HEK293 (cell line): ENCODE results near the gene LSS.

Experiments
- CTCF ChIA-PET: fragments of 350-600 bp; formaldehyde crosslinking; extraction: SDS; loops from one replicate; lab custom pipeline; 2021; ENCODE audit warnings: antibody characterized with exemption; lab: Yijun Ruan, JAX
- POLR2A ChIA-PET: fragments of 300-600 bp; formaldehyde crosslinking; extraction: SDS; loops from one replicate; lab custom pipeline; 2020; ENCODE audit warnings: antibody characterized with exemption, inconsistent platforms; lab: Yijun Ruan, JAX
- H3K27ac ChIP-seq: fragments of 200-500 bp; sonication (Bioruptor generic); 2 replicates; pipeline ENCODE4 v1.5.1; 2014; ENCODE audit warnings: low read depth, low read length, control low read depth, inconsistent platforms; ENCODE audit errors: extremely low read depth
- H3K36me3 ChIP-seq, 2 experiments: fragments of 200-500 bp in 1 of 2; sonication (Bioruptor generic) in 1 of 2; 1 replicate in 1 of 2; 2 replicates in 1 of 2; pipeline ENCODE4 v1.5.1; 2014 to 2017; ENCODE audit warnings: inconsistent platforms in 2 of 2, low read length in 2 of 2; ENCODE audit not compliant: control insufficient read depth in 2 of 2, insufficient read depth in 1 of 2
- H3K4me1 ChIP-seq: fragments of 200-500 bp; sonication (Bioruptor generic); 2 replicates; pipeline ENCODE4 v1.5.1; 2014; ENCODE audit warnings: mild to moderate bottlenecking, low read length, inconsistent platforms; ENCODE audit not compliant: control insufficient read depth, insufficient read depth
- H3K4me3 ChIP-seq: 2 replicates; pipeline ENCODE4 v1.5.1; 2011; ENCODE audit warnings: low read depth, mild to moderate bottlenecking, control low read depth, low read length, moderate library complexity
- H3K9me3 ChIP-seq: fragments of 200-500 bp; sonication (Bioruptor generic); 2 replicates; pipeline ENCODE4 v1.5.1; 2014; ENCODE audit warnings: low read depth, low read length, inconsistent platforms; ENCODE audit not compliant: control insufficient read depth, insufficient read depth
- ELK4 ChIP-seq: IDR thresholded peaks from 2 replicates; pipeline ENCODE4 v1.6.1; 2011; ENCODE audit warnings: mild to moderate bottlenecking, low read depth, low read length, borderline replicate concordance
- KLF1 ChIP-seq: fragments of 450-650 bp; formaldehyde crosslinking; IDR thresholded peaks from 2 replicates; pipeline ENCODE4 v1.5.1; 2016; ENCODE audit warnings: missing biosample characterization, missing genetic modification characterization
- KLF8 ChIP-seq: fragments of 450-650 bp; formaldehyde crosslinking; IDR thresholded peaks from 2 replicates; pipeline ENCODE4 v1.5.1; 2016; ENCODE audit warnings: missing biosample characterization, missing genetic modification characterization
- OSR2 ChIP-seq: fragments of 450-650 bp; formaldehyde crosslinking; IDR thresholded peaks from 2 replicates; pipeline ENCODE4 v1.5.1; 2016; ENCODE audit warnings: missing biosample characterization, missing genetic modification characterization
- PRDM1 ChIP-seq: fragments of 450-650 bp; formaldehyde crosslinking; IDR thresholded peaks from 2 replicates; pipeline ENCODE4; 2016; ENCODE audit warnings: missing biosample characterization, missing genetic modification characterization
- SCRT2 ChIP-seq: fragments of 450-650 bp; formaldehyde crosslinking; IDR thresholded peaks from 2 replicates; pipeline ENCODE4 v1.5.1; 2016; ENCODE audit warnings: missing biosample characterization, missing genetic modification characterization
- ZBTB44 ChIP-seq: fragments of 450-650 bp; IDR thresholded peaks from 2 replicates; pipeline ENCODE4 v1.5.1; 2018; ENCODE audit warnings: missing biosample characterization, mild to moderate bottlenecking, missing genetic modification characterization
- ZNF138 ChIP-seq: fragments of 450-650 bp; formaldehyde crosslinking; IDR thresholded peaks from 2 replicates; pipeline ENCODE4 v1.5.1; 2016; ENCODE audit warnings: missing biosample characterization, missing genetic modification characterization, borderline replicate concordance
- ZNF140 ChIP-seq: fragments of 450-650 bp; formaldehyde crosslinking; IDR thresholded peaks from 2 replicates; pipeline ENCODE4 v1.5.1; 2016; ENCODE audit warnings: missing biosample characterization, missing genetic modification characterization
- ZNF19 ChIP-seq: fragments of 450-650 bp; formaldehyde crosslinking; IDR thresholded peaks from 2 replicates; pipeline ENCODE4; 2016; ENCODE audit warnings: missing biosample characterization, missing genetic modification characterization, low read depth
- ZNF266 ChIP-seq: fragments of 450-650 bp; formaldehyde crosslinking; IDR thresholded peaks from 2 replicates; pipeline ENCODE4 v1.5.1; 2016; ENCODE audit warnings: missing biosample characterization, missing genetic modification characterization, low read depth
- ZNF341 ChIP-seq: fragments of 450-650 bp; formaldehyde crosslinking; IDR thresholded peaks from 2 replicates; pipeline ENCODE4; 2016; ENCODE audit warnings: low read depth, missing biosample characterization, missing genetic modification characterization
- ZNF366 ChIP-seq: fragments of 450-650 bp; formaldehyde crosslinking; conservative IDR thresholded peaks from 2 replicates; pipeline ENCODE4 v1.5.1; 2016; ENCODE audit warnings: missing biosample characterization, missing genetic modification characterization
- ZNF48 ChIP-seq: fragments of 450-650 bp; formaldehyde crosslinking; IDR thresholded peaks from 2 replicates; pipeline ENCODE4 v1.5.1; 2016; ENCODE audit warnings: missing biosample characterization, missing genetic modification characterization
- ZNF544 ChIP-seq: fragments of 450-650 bp; formaldehyde crosslinking; IDR thresholded peaks from 2 replicates; pipeline ENCODE4 v1.5.0; 2017; ENCODE audit warnings: missing biosample characterization, missing genetic modification characterization
- ZNF549 ChIP-seq: fragments of 450-650 bp; IDR thresholded peaks from 2 replicates; pipeline ENCODE4 v1.5.1; 2018; ENCODE audit warnings: missing biosample characterization, missing genetic modification characterization, mild to moderate bottlenecking, inconsistent platforms, moderate library complexity
- TF ChIP-seq, protein P1 (sequence below): fragments of 450-650 bp; formaldehyde crosslinking; IDR thresholded peaks from 2 replicates; pipeline ENCODE4 v1.5.1; 2016; ENCODE audit warnings: missing biosample characterization, missing genetic modification characterization, low read depth
- TF ChIP-seq, protein P2 (sequence below): fragments of 450-650 bp; formaldehyde crosslinking; IDR thresholded peaks from 2 replicates; pipeline ENCODE4 v1.5.1; 2016; ENCODE audit warnings: missing biosample characterization, missing genetic modification characterization

LSS gene

GRCh38 chr21:46172863-46173528 lies 55.6 kb downstream of the LSS start (continued):
- TF ChIP-seq, protein P1, sequence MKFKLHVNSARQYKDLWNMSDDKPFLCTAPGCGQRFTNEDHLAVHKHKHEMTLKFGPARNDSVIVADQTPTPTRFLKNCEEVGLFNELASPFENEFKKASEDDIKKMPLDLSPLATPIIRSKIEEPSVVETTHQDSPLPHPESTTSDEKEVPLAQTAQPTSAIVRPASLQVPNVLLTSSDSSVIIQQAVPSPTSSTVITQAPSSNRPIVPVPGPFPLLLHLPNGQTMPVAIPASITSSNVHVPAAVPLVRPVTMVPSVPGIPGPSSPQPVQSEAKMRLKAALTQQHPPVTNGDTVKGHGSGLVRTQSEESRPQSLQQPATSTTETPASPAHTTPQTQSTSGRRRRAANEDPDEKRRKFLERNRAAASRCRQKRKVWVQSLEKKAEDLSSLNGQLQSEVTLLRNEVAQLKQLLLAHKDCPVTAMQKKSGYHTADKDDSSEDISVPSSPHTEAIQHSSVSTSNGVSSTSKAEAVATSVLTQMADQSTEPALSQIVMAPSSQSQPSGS (tag by site-specific recombination): no peak
- TF ChIP-seq KLF1 (tag by site-specific recombination): no peak

DNA sequence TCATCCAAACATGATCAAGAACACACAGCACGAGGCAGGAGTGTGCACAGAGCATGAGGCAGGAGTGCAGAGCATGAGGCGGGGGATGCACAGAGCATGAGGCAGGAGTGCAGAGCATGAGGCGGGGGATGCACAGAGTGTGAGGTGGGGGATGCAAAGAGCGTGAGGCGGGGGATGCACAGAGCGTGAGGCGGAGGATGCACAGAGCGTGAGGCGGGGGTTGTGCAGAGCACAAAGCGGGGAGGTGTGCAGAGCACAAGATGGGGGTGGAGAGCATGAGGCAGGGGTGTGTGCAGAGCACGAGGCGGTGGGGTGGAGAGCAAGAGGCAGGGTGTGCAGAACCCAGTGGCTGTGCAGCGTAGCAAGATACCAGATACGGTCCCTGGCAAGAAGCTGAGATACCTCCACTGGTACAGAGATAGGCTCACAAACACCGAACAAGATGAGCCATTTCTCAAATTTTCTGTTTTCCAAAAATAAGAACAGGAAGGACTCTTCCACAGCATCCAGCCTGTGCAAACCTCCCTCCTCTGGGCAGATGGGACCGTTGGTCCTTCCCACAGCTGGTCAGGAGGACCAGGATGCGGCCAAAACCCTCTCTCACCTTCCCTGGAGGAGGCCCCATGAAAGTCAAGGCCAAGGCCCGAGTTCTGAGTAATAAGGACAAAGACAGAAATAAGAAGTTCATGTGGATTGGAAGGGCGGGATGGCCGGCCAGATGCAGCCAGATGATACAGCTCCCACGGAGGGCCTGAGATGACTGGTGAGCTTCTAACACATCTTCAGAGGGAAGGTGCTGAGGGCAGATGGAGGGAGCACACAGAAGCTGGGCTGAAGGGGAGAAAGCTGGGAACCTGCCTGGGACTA lies 56.3 kb downstream of the LSS start:
- no peak for TF ChIP-seq ZNF48 (tag by site-specific recombination)
- TF ChIP-seq ZNF549: no peak
- TF ChIP-seq ZNF138 (tag by site-specific recombination): no peak
- TF ChIP-seq SCRT2 (tag by site-specific recombination): no peak
- TF ChIP-seq ZNF266 (tag by site-specific recombination): no peak
- TF ChIP-seq ZNF366: no peak
- TF ChIP-seq ELK4: no peak
- no peak for TF ChIP-seq ZNF140 (tag by site-specific recombination)
- no peak for TF ChIP-seq ZNF544 (tag by site-specific recombination)
- no peak for TF ChIP-seq KLF8 (tag by site-specific recombination)
- no peak for TF ChIP-seq ZBTB44 (tag by site-specific recombination)
- TF ChIP-seq ZNF341 (tag by site-specific recombination): no peak
- TF ChIP-seq PRDM1: no peak
- TF ChIP-seq, protein P2, sequence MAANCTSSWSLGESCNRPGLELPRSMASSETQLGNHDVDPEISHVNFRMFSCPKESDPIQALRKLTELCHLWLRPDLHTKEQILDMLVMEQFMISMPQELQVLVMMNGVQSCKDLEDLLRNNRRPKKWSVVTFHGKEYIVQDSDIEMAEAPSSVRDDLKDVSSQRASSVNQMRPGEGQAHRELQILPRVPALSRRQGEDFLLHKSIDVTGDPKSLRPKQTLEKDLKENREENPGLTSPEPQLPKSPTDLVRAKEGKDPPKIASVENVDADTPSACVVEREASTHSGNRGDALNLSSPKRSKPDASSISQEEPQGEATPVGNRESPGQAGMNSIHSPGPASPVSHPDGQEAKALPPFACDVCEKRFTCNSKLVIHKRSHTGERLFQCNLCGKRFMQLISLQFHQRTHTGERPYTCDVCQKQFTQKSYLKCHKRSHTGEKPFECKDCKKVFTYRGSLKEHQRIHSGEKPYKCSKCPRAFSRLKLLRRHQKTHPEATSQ (tag by site-specific recombination): no peak
- TF ChIP-seq ZNF19 (tag by site-specific recombination): no peak
- TF ChIP-seq OSR2 (tag by site-specific recombination): no peak
- TF ChIP-seq, all 188 proteins: peak for 0
- no peaks in the 10 kb centered on the region for H3K36me3 ChIP-seq
- H3K4me3 ChIP-seq: no peak overlapping the region
- ChIA-PET CTCF (interaction anchor here (0.8 kb wide), 1 partner anchor 19 kb away, joined by 3 read pairs; no protein-coding TSS in a partner anchor), POLR2A (no interaction called here)
- no peaks in the 10 kb centered on the region for H3K9me3 ChIP-seq
- H3K4me1 ChIP-seq: no peaks in the 10 kb centered on the region
- no peak overlapping the region for H3K27ac ChIP-seq
